Medulla oblongata (tissue), 1 donor: ENCODE results near the gene GLDN.
A peak's percentile ranks its signal among the peaks of the same experiment; 100 is the strongest.
"Not testable (repeated sequence)": the region's sequence is repeated elsewhere in the genome, so short reads cannot be mapped to it uniquely, and the experiment has no call there.

Source experiments
- DNase-seq: peaks from one replicate; pipeline ENCODE4 v3.0.0-alpha.2; 2015; ENCODE audit errors: extremely low spot score

Gene GLDN

GRCh38 chr15:51387699-51388041 is 46.2 kb downstream of the GLDN start:
- DNase-seq: no peak

- DNase-seq: no peak
Measured at GRCh38 chr15:51388726-51389125, 47.3 kb downstream of the GLDN start.

GRCh38 chr15:51390241-51390965 is 48.9 kb downstream of the GLDN start:
- peak; percentile 15 for DNase-seq

GRCh38 chr15:51390966-51391422 is 49.5 kb downstream of the GLDN start:
- DNase-seq: no peak

GRCh38 chr15:51396921-51397320 is 55.5 kb downstream of the GLDN start:
- no peak for DNase-seq

- DNase-seq: no peak
Measured at GRCh38 chr15:51398626-51399025, 57.2 kb downstream of the GLDN start.

GRCh38 chr15:51401051-51401780 is 59.8 kb downstream of the GLDN start:
- no peak for DNase-seq

GRCh38 chr15:51401872-51402517 is 60.5 kb downstream of the GLDN start:
- peak; percentile 54 for DNase-seq

GRCh38 chr15:51403072-51403878 is 61.8 kb downstream of the GLDN start:
- peak; percentile 57 for DNase-seq

- DNase-seq: no peak
Measured at GRCh38 chr15:51403946-51404695, 62.7 kb downstream of the GLDN start.

- peak; percentile 35 for DNase-seq
Measured at GRCh38 chr15:51405693-51406523, 64.5 kb downstream of the GLDN start.

GRCh38 chr15:51414256-51414860 is 72.9 kb downstream of the GLDN start:
- DNase-seq: no peak

- no peak for DNase-seq
Measured at GRCh38 chr15:51416129-51416528, 74.7 kb downstream of the GLDN start.

- not testable (repeated sequence) for DNase-seq
Measured at GRCh38 chr15:51423040-51423439, 81.6 kb downstream of the GLDN start.

GRCh38 chr15:51424780-51425179 is 83.3 kb downstream of the GLDN start:
- DNase-seq: no peak

- DNase-seq: peak; percentile 8
Measured at GRCh38 chr15:51425517-51426040, 84.1 kb downstream of the GLDN start.

- DNase-seq: no peak
Measured at GRCh38 chr15:51438526-51438925, 97.1 kb downstream of the GLDN start.

- no peak for DNase-seq
Measured at GRCh38 chr15:51443282-51443914, 101.9 kb downstream of the GLDN start.

GRCh38 chr15:51444112-51444511 is 102.7 kb downstream of the GLDN start:
- no peak for DNase-seq
